ENCODE data around the gene C1QTNF2. TPM values are rescaled to one million over a fixed set of nuclear protein-coding genes. Genes with fewer than 3 reads are reported as not detected.

The C1QTNF2 gene
- total and polyA plus RNA-seq, 10 of the 15 experiments (the other 5 are each of a cell fraction or from before 2014, with no cell fraction given), result not detected

DNA sequence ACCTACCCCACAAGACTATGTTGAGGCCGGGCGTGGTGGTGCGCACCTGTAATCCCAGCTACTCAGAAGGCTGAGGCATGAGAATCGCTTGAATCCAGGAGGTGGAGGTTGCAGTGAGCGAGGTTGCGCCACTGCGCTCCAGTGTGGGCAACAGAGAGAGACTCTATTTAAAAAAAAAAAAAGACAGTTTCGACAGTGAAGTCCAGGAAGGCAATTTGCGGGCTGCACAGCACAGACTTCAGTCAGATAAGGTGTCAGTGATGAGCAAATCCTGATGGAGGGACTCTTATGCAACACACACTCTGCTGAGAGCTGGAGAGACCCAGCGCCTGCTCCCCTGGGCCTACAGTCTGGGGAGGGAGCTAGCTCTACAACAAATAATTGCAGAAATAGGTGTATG, 72.2 kb downstream of the C1QTNF2 start (continued):
- TF ChIP-seq, protein P1, sequence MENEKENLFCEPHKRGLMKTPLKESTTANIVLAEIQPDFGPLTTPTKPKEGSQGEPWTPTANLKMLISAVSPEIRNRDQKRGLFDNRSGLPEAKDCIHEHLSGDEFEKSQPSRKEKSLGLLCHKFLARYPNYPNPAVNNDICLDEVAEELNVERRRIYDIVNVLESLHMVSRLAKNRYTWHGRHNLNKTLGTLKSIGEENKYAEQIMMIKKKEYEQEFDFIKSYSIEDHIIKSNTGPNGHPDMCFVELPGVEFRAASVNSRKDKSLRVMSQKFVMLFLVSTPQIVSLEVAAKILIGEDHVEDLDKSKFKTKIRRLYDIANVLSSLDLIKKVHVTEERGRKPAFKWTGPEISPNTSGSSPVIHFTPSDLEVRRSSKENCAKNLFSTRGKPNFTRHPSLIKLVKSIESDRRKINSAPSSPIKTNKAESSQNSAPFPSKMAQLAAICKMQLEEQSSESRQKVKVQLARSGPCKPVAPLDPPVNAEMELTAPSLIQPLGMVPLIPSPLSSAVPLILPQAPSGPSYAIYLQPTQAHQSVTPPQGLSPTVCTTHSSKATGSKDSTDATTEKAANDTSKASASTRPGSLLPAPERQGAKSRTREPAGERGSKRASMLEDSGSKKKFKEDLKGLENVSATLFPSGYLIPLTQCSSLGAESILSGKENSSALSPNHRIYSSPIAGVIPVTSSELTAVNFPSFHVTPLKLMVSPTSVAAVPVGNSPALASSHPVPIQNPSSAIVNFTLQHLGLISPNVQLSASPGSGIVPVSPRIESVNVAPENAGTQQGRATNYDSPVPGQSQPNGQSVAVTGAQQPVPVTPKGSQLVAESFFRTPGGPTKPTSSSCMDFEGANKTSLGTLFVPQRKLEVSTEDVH (IDR thresholded peaks at IDR 0.05; ENCODE audit: low read depth, partially characterized antibody), result no peak
- TF ChIP-seq HDGF (IDR thresholded peaks at IDR 0.05) (no peak), MYB (IDR thresholded peaks at IDR 0.05; ENCODE audit: borderline replicate concordance, low read depth, low read length) (no peak), CHD2 (IDR thresholded peaks at IDR 0.05; ENCODE audit: borderline replicate concordance, low read depth, low read length) (no peak)
- TF ChIP-seq, protein P2, sequence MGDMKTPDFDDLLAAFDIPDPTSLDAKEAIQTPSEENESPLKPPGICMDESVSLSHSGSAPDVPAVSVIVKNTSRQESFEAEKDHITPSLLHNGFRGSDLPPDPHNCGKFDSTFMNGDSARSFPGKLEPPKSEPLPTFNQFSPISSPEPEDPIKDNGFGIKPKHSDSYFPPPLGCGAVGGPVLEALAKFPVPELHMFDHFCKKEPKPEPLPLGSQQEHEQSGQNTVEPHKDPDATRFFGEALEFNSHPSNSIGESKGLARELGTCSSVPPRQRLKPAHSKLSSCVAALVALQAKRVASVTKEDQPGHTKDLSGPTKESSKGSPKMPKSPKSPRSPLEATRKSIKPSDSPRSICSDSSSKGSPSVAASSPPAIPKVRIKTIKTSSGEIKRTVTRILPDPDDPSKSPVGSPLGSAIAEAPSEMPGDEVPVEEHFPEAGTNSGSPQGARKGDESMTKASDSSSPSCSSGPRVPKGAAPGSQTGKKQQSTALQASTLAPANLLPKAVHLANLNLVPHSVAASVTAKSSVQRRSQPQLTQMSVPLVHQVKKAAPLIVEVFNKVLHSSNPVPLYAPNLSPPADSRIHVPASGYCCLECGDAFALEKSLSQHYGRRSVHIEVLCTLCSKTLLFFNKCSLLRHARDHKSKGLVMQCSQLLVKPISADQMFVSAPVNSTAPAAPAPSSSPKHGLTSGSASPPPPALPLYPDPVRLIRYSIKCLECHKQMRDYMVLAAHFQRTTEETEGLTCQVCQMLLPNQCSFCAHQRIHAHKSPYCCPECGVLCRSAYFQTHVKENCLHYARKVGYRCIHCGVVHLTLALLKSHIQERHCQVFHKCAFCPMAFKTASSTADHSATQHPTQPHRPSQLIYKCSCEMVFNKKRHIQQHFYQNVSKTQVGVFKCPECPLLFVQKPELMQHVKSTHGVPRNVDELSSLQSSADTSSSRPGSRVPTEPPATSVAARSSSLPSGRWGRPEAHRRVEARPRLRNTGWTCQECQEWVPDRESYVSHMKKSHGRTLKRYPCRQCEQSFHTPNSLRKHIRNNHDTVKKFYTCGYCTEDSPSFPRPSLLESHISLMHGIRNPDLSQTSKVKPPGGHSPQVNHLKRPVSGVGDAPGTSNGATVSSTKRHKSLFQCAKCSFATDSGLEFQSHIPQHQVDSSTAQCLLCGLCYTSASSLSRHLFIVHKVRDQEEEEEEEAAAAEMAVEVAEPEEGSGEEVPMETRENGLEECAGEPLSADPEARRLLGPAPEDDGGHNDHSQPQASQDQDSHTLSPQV (IDR thresholded peaks at IDR 0.05), result no peak
- TF ChIP-seq, protein P3, sequence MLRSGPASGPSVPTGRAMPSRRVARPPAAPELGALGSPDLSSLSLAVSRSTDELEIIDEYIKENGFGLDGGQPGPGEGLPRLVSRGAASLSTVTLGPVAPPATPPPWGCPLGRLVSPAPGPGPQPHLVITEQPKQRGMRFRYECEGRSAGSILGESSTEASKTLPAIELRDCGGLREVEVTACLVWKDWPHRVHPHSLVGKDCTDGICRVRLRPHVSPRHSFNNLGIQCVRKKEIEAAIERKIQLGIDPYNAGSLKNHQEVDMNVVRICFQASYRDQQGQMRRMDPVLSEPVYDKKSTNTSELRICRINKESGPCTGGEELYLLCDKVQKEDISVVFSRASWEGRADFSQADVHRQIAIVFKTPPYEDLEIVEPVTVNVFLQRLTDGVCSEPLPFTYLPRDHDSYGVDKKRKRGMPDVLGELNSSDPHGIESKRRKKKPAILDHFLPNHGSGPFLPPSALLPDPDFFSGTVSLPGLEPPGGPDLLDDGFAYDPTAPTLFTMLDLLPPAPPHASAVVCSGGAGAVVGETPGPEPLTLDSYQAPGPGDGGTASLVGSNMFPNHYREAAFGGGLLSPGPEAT (IDR thresholded peaks at IDR 0.05; ENCODE audit: low read depth), result no peak

Data from GM12878 (cell line).